NCI-H345 treated with DMSO at 0.1 percent for 48 hours (cell line): ENCODE results near the gene CPEB2.

Source experiments
- DNase-seq: peaks from one replicate; lab custom pipeline; 2025; ENCODE audit not compliant: unreplicated experiment; lab: John Stamatoyannopoulos, UW

CPEB2 gene

DNA sequence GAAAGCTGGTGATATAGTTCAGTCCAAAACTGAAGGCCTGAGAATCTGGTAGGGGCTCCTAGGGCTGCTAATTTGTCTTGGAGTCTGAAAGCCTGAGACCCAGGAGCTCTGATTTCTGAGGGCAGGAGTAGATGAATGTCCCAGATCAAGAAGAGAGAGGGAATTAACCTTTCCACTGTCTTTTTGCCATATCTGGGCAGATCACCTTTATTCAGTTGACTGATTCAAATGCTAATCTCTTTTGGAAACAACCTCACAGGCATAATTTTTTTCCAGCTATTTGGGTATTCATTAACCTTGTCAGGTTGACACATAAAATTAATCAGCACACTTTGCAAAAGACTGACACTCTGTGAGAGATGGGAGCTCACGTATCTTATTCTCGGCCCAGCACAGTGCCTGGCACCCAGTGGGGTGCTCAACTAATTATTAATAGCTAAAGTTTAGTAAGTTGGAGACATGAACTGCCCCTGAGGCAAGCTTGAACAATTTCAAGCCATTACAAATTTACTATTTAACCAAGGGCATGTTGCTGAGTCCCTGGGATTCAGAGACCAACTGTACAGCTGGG is 114.3 kb downstream of the CPEB2 start:
- no peak for DNase-seq

DNA sequence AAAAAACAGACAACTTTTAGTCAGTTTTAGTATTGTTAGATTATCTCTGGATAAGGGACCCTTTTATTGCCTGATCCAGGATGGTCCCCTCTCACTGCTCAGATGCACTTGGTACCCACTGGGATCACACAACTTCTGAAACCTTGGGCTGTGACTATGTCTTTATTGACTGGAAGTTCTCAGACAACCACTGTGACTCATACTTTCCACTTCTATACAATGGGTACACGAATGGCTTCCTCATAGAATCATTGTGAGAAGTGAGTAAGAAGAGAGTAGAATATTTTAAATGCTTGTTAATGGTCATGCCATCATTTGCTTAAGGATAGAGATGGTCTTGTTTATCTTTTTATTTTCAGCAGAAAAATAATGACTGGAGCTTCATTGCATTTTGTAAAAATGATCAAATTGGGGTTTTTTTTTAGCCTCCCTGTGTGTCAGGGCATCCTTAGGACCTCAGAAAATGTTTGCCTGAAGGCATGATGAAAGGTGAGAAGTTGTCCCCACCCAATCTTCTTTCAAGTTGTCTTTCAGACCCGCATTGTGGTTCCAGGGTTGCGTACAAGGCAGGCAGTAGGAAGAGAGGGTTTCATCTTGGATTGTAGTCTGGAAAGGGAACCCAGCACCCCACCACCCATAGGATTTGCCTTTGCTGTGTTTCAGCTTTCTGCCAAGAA is 115.1 kb downstream of the CPEB2 start:
- no peak for DNase-seq

DNA sequence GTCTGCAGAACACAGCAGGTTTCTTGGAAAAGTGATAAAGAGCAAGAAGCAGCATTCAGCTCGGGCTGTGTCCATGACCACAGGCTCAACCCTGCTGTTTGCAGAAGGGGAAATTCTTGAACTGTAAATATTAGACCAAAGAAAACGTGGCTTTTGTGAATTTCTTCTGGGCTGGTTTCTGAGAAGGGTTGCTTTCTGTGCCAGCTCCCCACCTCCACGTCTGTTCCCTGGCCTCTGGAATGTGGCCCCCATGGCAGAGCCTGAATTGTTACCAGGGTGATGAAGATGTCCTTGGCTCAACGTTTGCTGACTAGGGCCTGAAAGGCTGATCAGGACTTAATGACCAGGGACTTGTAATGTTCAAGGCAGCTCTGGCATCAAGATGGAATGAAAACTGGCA is 116.0 kb downstream of the CPEB2 start:
- no peak for DNase-seq
